ENCODE measurements around the gene UBALD2. TPM values are rescaled to one million over a fixed set of nuclear protein-coding genes. Genes with fewer than 3 reads are reported as not detected.
"Not testable (repeated sequence)": the region's sequence is repeated elsewhere in the genome, so short reads cannot be mapped to it uniquely, and the experiment has no call there.

UBALD2 gene
- total and polyA plus RNA-seq, 5 donors from 2014 or later, result 3.9 to 247 (median 8.5) TPM

- Histone ChIP-seq H3K27me3 (ENCODE audit: control insufficient read depth, insufficient read depth, low read length) (peaks cover 4% of the 10 kb centered on the region), H3K4me3 (ENCODE audit: low read depth, low read length) (peak within 1 kb of the TSS; percentile 69), H3K36me3 (ENCODE audit: control insufficient read depth, insufficient read depth, low read length) (no peaks in the 10 kb centered on the region), H3K27ac (ENCODE audit: insufficient read depth, low read length, poor library complexity, severe bottlenecking) (peak within 1 kb of the TSS; percentile 65), H3K9me3 (ENCODE audit: control insufficient read depth in 2 of 2, low read length in 2 of 2) (no peaks in the 10 kb centered on the region), H3K4me1 (ENCODE audit: control insufficient read depth, insufficient read depth, low read length, poor library complexity, severe bottlenecking) (peaks cover 28% of the 10 kb centered on the region)
- ATAC-seq (ENCODE audit: low read depth in 2 of 2) (peak; percentile 92 to 94), DNase-seq (peak; percentile 64 to 70 (median 69))
- peak within 1 kb of the TSS; percentile 87 to 96 (median 87) for H3K27ac Mint-ChIP-seq
- no peaks in the 10 kb centered on the region for H3K9me3 Mint-ChIP-seq
- H3K27me3 Mint-ChIP-seq, result peaks cover 17% of the 10 kb centered on the region
- no peaks in the 10 kb centered on the region for H3K36me3 Mint-ChIP-seq
- peaks cover 18 to 44% (median 22%) of the 10 kb centered on the region in 4 donors for H3K4me1 Mint-ChIP-seq
- peak within 1 kb of the TSS; percentile 91 to 97 (median 93) for H3K4me3 Mint-ChIP-seq
Measured at GRCh38 chr17:76240461-76241203, 24.5 kb upstream of the UBALD2 start, which contains the start of gene RNF157. RNF157 (minus strand) TSS chr17:76240493; CDS start chr17:76240240, 253 bp downstream.

GRCh38 chr17:76241204-76241538, 24.0 kb upstream of the UBALD2 start:
- Histone ChIP-seq H3K4me1 (ENCODE audit: control insufficient read depth, insufficient read depth, low read length, poor library complexity, severe bottlenecking) (peaks cover 33% of the 10 kb centered on the region), H3K4me3 (ENCODE audit: low read depth, low read length) (peak overlapping the region; percentile 69), H3K27ac (ENCODE audit: insufficient read depth, low read length, poor library complexity, severe bottlenecking) (no peak overlapping the region), H3K36me3 (ENCODE audit: control insufficient read depth, insufficient read depth, low read length) (no peaks in the 10 kb centered on the region), H3K9me3 (ENCODE audit: control insufficient read depth in 2 of 2, low read length in 2 of 2) (no peaks in the 10 kb centered on the region), H3K27me3 (ENCODE audit: control insufficient read depth, insufficient read depth, low read length) (peaks cover 4% of the 10 kb centered on the region)
- Mint-ChIP-seq H3K4me1 (peaks cover 22 to 49% (median 25%) of the 10 kb centered on the region in 4 donors), H3K36me3 (no peaks in the 10 kb centered on the region), H3K4me3 (peak overlapping the region; percentile 88 to 97 (median 92)), H3K27me3 (peaks cover 17% of the 10 kb centered on the region), H3K27ac (peak overlapping the region; percentile 87 to 96 (median 87)), H3K9me3 (no peaks in the 10 kb centered on the region)
- ATAC-seq (ENCODE audit: low read depth in 2 of 2) (no peak), DNase-seq (no peak)

GRCh38 chr17:76241691-76242255, 23.4 kb upstream of the UBALD2 start:
- peaks cover 4% of the 10 kb centered on the region for H3K27me3 ChIP-seq (ENCODE audit: control insufficient read depth, insufficient read depth, low read length)
- H3K27me3 Mint-ChIP-seq, result peaks cover 17% of the 10 kb centered on the region
- H3K4me1 Mint-ChIP-seq, result peaks cover 27 to 55% (median 31%) of the 10 kb centered on the region in 4 donors
- H3K4me3 Mint-ChIP-seq, result peak overlapping the region; percentile 88 to 97 (median 92)
- ATAC-seq (ENCODE audit: low read depth in 2 of 2), result no peak
- no peaks in the 10 kb centered on the region for H3K36me3 Mint-ChIP-seq
- H3K27ac Mint-ChIP-seq, result peak overlapping the region in 2 of 3 donors; percentile 87 to 96
- no peaks in the 10 kb centered on the region for H3K9me3 ChIP-seq (ENCODE audit: control insufficient read depth in 2 of 2, low read length in 2 of 2)
- no peak for DNase-seq
- no peaks in the 10 kb centered on the region for H3K36me3 ChIP-seq (ENCODE audit: control insufficient read depth, insufficient read depth, low read length)
- H3K4me1 ChIP-seq (ENCODE audit: control insufficient read depth, insufficient read depth, low read length, poor library complexity, severe bottlenecking), result peaks cover 39% of the 10 kb centered on the region
- no peak overlapping the region for H3K27ac ChIP-seq (ENCODE audit: insufficient read depth, low read length, poor library complexity, severe bottlenecking)
- no peak overlapping the region for H3K4me3 ChIP-seq (ENCODE audit: low read depth, low read length)
- no peaks in the 10 kb centered on the region for H3K9me3 Mint-ChIP-seq

- Mint-ChIP-seq H3K36me3 (no peaks in the 10 kb centered on the region), H3K9me3 (no peaks in the 10 kb centered on the region), H3K27me3 (peaks cover 17% of the 10 kb centered on the region), H3K4me1 (peaks cover 19 to 54% (median 29%) of the 10 kb centered on the region in 4 donors), H3K27ac (peak overlapping the region in 1 of 3 donors; percentile 60), H3K4me3 (peak overlapping the region in 2 of 4 donors; percentile 27 to 45)
- H3K27ac ChIP-seq (ENCODE audit: insufficient read depth, low read length, poor library complexity, severe bottlenecking), result no peak overlapping the region
- H3K36me3 ChIP-seq (ENCODE audit: control insufficient read depth, insufficient read depth, low read length), result no peaks in the 10 kb centered on the region
- ATAC-seq (ENCODE audit: low read depth in 2 of 2), result no peak
- peaks cover 39% of the 10 kb centered on the region for H3K4me1 ChIP-seq (ENCODE audit: control insufficient read depth, insufficient read depth, low read length, poor library complexity, severe bottlenecking)
- H3K9me3 ChIP-seq (ENCODE audit: control insufficient read depth in 2 of 2, low read length in 2 of 2), result no peaks in the 10 kb centered on the region
- H3K4me3 ChIP-seq (ENCODE audit: low read depth, low read length), result no peak overlapping the region
- DNase-seq, result no peak
- H3K27me3 ChIP-seq (ENCODE audit: control insufficient read depth, insufficient read depth, low read length), result peaks cover 4% of the 10 kb centered on the region
Measured at GRCh38 chr17:76243826-76244679, 21.1 kb upstream of the UBALD2 start.

GRCh38 chr17:76244721-76245120, 20.4 kb upstream of the UBALD2 start:
- not testable (repeated sequence) for H3K4me3 ChIP-seq (ENCODE audit: low read depth, low read length); H3K27me3 ChIP-seq (ENCODE audit: control insufficient read depth, insufficient read depth, low read length); ATAC-seq (ENCODE audit: low read depth in 2 of 2); H3K36me3 ChIP-seq (ENCODE audit: control insufficient read depth, insufficient read depth, low read length); H3K9me3 ChIP-seq (ENCODE audit: control insufficient read depth in 2 of 2, low read length in 2 of 2); DNase-seq; H3K9me3 Mint-ChIP-seq; H3K27ac ChIP-seq (ENCODE audit: insufficient read depth, low read length, poor library complexity, severe bottlenecking); H3K36me3 Mint-ChIP-seq
- H3K27me3 Mint-ChIP-seq, result peaks cover 17% of the 10 kb centered on the region
- H3K4me1 Mint-ChIP-seq, result peaks cover 17 to 51% (median 30%) of the 10 kb centered on the region in 4 donors
- H3K4me1 ChIP-seq (ENCODE audit: control insufficient read depth, insufficient read depth, low read length, poor library complexity, severe bottlenecking), result peaks cover 32% of the 10 kb centered on the region
- peak overlapping the region in 1 of 3 donors; percentile 20 for H3K27ac Mint-ChIP-seq
- H3K4me3 Mint-ChIP-seq, result peak overlapping the region in 1 of 4 donors; percentile 61

GRCh38 chr17:76246080-76247066, 18.8 kb upstream of the UBALD2 start:
- H3K4me1 Mint-ChIP-seq, result peaks cover 12 to 53% (median 27%) of the 10 kb centered on the region in 4 donors
- peak overlapping the region; percentile 65 for H3K27ac ChIP-seq (ENCODE audit: insufficient read depth, low read length, poor library complexity, severe bottlenecking)
- H3K4me3 ChIP-seq (ENCODE audit: low read depth, low read length), result peak overlapping the region; percentile 33

More at GRCh38 chr17:76246080-76247066, 18.8 kb upstream of the UBALD2 start:
- H3K9me3 ChIP-seq (ENCODE audit: control insufficient read depth in 2 of 2, low read length in 2 of 2), result no peaks in the 10 kb centered on the region
- Mint-ChIP-seq H3K36me3 (no peaks in the 10 kb centered on the region), H3K27ac (peak overlapping the region; percentile 86 to 91 (median 89)), H3K4me3 (peak overlapping the region; percentile 52 to 76 (median 65)), H3K27me3 (peaks cover 11% of the 10 kb centered on the region), H3K9me3 (no peaks in the 10 kb centered on the region)
- H3K36me3 ChIP-seq (ENCODE audit: control insufficient read depth, insufficient read depth, low read length), result no peaks in the 10 kb centered on the region
- H3K4me1 ChIP-seq (ENCODE audit: control insufficient read depth, insufficient read depth, low read length, poor library complexity, severe bottlenecking), result peaks cover 23% of the 10 kb centered on the region
- H3K27me3 ChIP-seq (ENCODE audit: control insufficient read depth, insufficient read depth, low read length), result peaks cover 4% of the 10 kb centered on the region
- ATAC-seq (ENCODE audit: low read depth in 2 of 2) (peak; percentile 84 to 90), DNase-seq (peak in 2 of 3 donors; percentile 33 to 90)
